NT2/D1 (cell line): ENCODE measurements around the gene INSYN1.
"Not testable (repeated sequence)": the region's sequence is repeated elsewhere in the genome, so short reads cannot be mapped to it uniquely, and the experiment has no call there.

Experiments used
- DNase-seq: peaks from one replicate; pipeline ENCODE4 v3.0.0-alpha.2; 2011; ENCODE audit warnings: low read depth, low spot score
- H3K27me3 ChIP-seq: 2 replicates; pipeline ENCODE4 v1.6.0; 2011; ENCODE audit warnings: mild to moderate bottlenecking; ENCODE audit not compliant: insufficient read length, insufficient read depth
- H3K36me3 ChIP-seq: 2 replicates; pipeline ENCODE4 v1.6.1; 2011; ENCODE audit warnings: mild to moderate bottlenecking, low read length, mixed read lengths; ENCODE audit not compliant: insufficient read depth, insufficient read length
- H3K4me1 ChIP-seq: 2 replicates; pipeline ENCODE4 v1.5.1; 2011; ENCODE audit not compliant: insufficient read depth, insufficient read length
- H3K4me3 ChIP-seq: 2 replicates; pipeline ENCODE4 v1.5.1; 2011; ENCODE audit warnings: low read depth; ENCODE audit not compliant: insufficient read length
- H3K9ac ChIP-seq: 2 replicates; pipeline ENCODE4 v1.6.0; 2011; ENCODE audit warnings: low read depth; ENCODE audit not compliant: insufficient read length
- H3K9me3 ChIP-seq: 2 replicates; pipeline ENCODE4 v1.5.1; 2011; ENCODE audit warnings: mild to moderate bottlenecking, low read length; ENCODE audit not compliant: insufficient read depth
- SUZ12 ChIP-seq: IDR thresholded peaks from 2 replicates; pipeline ENCODE4 v1.6.1; 2011; ENCODE audit not compliant: insufficient read length, insufficient read depth; ENCODE audit errors: extremely low read depth
- YY1 ChIP-seq: IDR thresholded peaks from 2 replicates; pipeline ENCODE4 v1.6.1; 2011; ENCODE audit not compliant: insufficient read length, insufficient read depth
- ZNF274 ChIP-seq: IDR thresholded peaks from 2 replicates; pipeline ENCODE4 v1.6.1; 2011; ENCODE audit warnings: mild to moderate bottlenecking, low read depth, low read length

Gene INSYN1

DNA sequence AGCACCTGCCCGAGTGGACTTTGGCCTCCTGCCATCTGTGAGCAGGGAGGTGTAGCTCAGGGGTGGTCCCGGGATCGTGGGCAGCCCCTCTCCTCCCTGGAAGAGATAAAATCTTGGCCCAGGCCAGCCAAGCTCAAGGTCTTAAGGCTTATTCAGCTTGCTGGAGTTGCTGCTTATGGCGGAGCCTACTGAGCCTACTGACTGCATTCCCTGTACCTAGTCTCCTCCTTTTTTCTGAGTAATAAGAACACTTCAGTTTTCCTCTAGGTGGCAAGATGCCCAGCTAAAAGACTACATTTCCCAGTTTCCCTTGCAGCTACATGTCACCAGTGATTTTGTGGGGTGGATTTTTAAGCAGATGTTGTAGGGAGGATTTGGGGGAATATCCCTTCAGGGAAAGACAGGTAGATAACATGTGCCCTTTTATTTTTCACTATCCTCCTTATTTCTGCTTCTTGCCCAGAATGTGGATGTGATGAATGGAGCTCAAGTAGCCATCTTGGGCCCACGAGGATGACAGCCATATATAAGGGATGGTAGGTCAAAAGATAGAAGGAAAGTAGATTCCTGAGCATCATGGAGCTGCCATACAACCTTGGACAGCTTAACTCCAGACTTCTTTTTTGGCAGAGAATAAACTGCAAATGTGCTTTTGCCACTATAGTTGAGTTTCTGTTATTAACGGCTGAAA, 41.4 kb upstream of the INSYN1 start:
- TF ChIP-seq SUZ12: no peak
- no peak for TF ChIP-seq YY1
- no peak for TF ChIP-seq ZNF274
- no peak overlapping the region for H3K4me3 ChIP-seq
- no peaks in the 10 kb centered on the region for H3K9me3 ChIP-seq
- no peaks in the 10 kb centered on the region for H3K36me3 ChIP-seq
- H3K9ac ChIP-seq: no peak overlapping the region
- DNase-seq: no peak
- peaks cover 11% of the 10 kb centered on the region for H3K4me1 ChIP-seq
- no peaks in the 10 kb centered on the region for H3K27me3 ChIP-seq

DNA sequence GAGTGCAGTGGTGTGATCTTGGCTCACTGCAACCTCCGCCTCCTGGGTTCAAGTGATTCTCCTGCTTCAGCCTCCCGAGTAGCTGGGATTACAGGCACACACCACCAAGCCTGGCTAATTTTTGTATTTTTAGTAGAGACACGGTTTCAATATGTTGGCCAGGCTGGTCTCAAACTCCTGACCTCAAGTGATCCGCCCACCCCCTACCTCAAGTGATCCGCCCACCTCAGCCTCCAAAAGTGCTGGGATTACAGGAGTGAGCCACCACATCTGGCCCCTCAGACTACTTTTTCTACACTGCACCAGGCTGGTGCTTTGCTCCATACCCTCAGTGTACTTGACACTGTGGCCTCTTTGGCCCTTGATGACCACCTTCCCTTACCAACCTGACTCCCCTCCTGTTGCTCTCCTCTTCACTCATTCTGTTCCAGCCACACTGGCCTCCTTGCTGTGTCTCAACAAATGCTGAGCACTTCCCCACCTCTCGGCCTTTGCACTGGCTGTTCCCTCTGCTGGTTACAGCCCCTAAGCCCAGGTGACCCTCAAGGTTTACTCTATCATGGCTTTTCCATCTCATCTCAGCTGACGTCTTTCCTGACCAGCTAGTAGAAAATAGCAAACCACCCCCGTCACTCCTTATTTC, 39.9 kb upstream of the INSYN1 start:
- not testable (repeated sequence) for H3K36me3 ChIP-seq, DNase-seq, H3K9me3 ChIP-seq, H3K4me3 ChIP-seq, H3K27me3 ChIP-seq, H3K4me1 ChIP-seq, H3K9ac ChIP-seq

DNA sequence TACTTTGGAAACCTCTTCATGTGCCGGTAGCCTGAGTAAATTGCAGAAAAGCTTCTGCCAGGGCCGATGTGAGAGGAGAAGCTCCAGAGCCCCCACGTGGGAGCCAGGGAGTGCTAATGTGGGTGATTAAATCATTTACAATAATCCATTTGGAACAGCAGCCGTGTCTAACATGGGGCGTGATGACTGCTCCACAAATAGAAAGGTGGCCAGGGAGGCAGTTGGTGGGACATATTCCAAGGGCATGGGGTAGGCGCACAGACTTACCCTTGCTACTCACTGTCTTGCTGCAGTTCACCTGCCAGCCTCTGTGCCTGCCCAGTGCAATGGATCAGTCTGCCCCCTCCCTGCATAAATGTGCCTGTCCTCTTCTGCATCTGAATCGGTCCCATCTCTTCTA, 39.3 kb upstream of the INSYN1 start:
- Histone ChIP-seq H3K9ac (no peak overlapping the region), H3K4me1 (peaks cover 8% of the 10 kb centered on the region), H3K27me3 (no peaks in the 10 kb centered on the region), H3K9me3 (no peaks in the 10 kb centered on the region), H3K36me3 (no peaks in the 10 kb centered on the region), H3K4me3 (no peak overlapping the region)
- DNase-seq: no peak
- TF ChIP-seq SUZ12 (no peak), ZNF274 (no peak), YY1 (no peak)

DNA sequence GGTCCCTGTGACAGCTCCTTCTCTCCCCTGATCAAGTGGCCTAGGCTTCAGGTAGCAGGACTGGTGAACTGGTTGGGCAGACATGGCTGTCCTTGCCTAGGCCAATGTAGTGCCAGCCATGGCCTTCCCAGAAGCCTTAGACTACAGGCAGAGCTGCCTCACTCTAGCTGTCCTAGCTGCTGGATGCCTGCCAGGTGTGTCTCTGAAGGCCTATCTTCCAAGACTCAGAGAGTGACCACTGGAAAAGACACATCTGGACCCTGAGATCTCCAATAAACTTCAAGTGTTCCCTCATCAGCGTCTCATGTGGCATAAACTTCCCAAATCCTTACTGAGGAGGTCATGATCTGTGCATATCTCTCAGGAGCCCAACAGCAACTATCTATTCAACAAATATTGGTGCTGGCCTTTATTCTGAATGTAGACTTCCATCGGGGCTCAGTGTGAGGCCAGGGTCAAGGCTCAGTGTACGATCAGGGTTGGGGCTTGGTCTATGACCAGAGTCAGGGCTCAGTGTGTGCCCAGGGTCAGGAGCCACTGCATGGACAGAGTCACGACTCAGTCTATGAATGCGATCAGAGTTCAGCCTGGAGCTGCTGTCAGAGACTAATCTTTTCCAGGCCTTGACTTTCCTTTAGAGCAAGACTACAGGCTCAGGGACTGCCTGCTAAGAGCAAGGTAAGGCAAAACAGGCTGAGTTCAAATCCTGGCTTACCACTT, 36.5 kb upstream of the INSYN1 start:
- Histone ChIP-seq H3K4me3 (no peak overlapping the region), H3K27me3 (no peaks in the 10 kb centered on the region), H3K4me1 (peaks cover 12% of the 10 kb centered on the region), H3K36me3 (no peaks in the 10 kb centered on the region), H3K9ac (no peak overlapping the region), H3K9me3 (no peaks in the 10 kb centered on the region)
- DNase-seq: no peak
- TF ChIP-seq ZNF274 (no peak), SUZ12 (no peak), YY1 (no peak)

DNA sequence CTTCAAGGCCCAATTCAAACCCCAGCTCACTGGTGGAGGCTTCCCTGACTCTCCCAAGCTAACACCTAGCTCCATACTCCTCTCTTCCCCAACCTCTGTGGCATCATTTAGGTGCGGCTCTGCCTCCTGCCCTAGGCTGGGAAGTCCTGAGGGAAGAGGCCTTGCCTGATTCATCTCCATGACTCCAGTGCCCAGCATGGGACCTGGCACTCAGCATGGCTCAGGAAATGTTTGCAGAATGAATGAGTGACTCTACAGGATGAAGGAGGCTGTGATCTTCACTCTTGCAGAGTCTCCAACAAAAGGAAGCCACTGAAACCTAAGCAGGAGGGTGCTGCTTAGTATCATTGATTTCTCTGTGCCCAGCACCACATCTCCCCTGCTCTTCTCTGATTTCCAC, 34.5 kb upstream of the INSYN1 start:
- Histone ChIP-seq H3K9me3 (no peaks in the 10 kb centered on the region), H3K27me3 (no peaks in the 10 kb centered on the region), H3K4me1 (peaks cover 16% of the 10 kb centered on the region), H3K36me3 (no peaks in the 10 kb centered on the region), H3K9ac (no peak overlapping the region), H3K4me3 (no peak overlapping the region)
- DNase-seq: no peak
- TF ChIP-seq SUZ12 (no peak), YY1 (no peak), ZNF274 (no peak)

DNA sequence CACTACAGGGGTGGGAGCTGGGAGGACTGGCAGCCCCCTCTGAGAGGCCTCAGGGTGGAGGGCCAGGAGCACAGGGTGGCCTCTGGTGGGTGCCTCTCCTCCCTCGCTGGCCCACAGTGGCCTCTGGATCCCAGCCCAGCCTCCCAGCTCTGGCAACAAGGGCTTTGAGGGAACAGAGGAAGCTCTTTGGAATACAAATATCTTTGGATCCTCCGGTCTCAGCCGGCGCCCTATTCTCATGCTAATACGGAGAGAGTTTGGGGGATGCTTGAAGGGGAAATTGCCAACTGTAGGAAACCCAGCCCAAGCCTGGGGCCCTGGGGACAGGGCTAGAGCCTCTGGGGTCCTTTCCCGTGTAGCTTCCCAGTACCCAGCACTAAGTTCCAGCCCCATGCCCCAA, 33.4 kb upstream of the INSYN1 start:
- H3K4me1 ChIP-seq: peaks cover 18% of the 10 kb centered on the region
- H3K27me3 ChIP-seq: no peaks in the 10 kb centered on the region
- no peaks in the 10 kb centered on the region for H3K9me3 ChIP-seq
- no peak overlapping the region for H3K9ac ChIP-seq
- TF ChIP-seq SUZ12 (no peak), YY1 (no peak), ZNF274 (no peak)
- H3K4me3 ChIP-seq: no peak overlapping the region
- H3K36me3 ChIP-seq: no peaks in the 10 kb centered on the region
- DNase-seq: peak; percentile 89

DNA sequence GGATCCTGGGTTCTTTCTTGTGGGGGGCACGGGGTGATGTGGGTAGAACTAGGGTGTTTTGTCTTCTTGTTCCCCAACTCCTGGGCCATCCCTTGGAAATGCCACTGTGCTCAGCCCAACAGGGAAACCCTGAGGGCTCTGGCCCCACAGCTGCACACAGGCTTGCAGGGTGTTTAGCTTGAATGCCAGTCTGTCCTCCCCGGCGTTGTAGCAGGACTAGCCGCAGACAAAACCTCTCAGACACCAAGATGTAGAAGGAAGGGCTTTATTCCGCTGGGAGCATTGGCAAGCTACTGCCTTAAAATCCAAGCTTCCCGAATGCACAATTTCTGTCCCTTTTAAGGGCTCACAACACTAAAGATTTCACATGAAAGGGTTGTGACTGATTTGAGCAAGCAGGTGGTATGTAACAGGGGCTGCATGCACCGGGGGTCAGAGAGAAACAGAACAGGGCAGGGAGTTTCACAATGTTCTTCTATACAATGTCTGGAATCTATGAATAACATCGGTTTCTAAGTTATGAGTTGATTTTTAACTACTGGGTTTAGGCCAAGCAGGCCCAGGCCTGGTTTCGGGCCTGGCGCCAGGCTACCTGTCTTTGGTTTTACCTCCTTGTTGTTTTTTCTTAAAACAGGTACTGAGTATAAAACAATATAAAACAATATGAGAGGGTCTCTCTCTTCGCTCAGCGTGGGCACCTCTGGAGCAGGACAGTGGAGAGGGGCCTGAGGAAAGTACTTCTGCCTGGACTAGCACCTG, 32.3 kb upstream of the INSYN1 start:
- not testable (repeated sequence) for DNase-seq, H3K27me3 ChIP-seq, H3K9me3 ChIP-seq, H3K4me3 ChIP-seq, H3K9ac ChIP-seq, H3K36me3 ChIP-seq
- H3K4me1 ChIP-seq: peaks cover 19% of the 10 kb centered on the region
